Measurements from ENCODE around the gene AUTS2.
A peak's percentile ranks its signal among the peaks of the same experiment; 100 is the strongest.

The AUTS2 gene

DNA sequence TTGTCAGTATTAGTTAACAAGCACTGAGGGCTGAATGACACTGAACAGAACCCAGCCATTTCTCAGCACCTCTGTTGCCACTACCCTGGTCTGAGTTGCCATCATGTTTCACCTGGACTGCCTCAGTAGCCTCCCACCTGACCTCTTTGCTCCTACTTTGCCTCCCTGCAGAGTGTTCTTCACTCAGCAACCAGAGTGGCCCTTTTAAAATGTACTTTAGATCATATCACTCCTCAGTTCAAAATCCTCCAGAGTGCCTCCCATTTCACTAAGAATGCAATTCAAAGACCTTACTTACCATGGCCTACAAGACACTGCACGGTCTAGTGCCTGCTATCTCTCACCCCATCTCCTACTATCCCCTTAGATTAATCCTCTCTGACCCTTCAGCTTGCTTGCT, 214.5 kb downstream of the AUTS2 start:
- peak overlapping the region; percentile 2 for H3K27ac Mint-ChIP-seq
- peaks cover 63% of the 10 kb centered on the region for H3K4me1 Mint-ChIP-seq
- no peaks in the 10 kb centered on the region for H3K27me3 Mint-ChIP-seq (ENCODE audit: low read depth, poor library complexity)
- no peak overlapping the region for H3K4me3 Mint-ChIP-seq
- peaks cover 14% of the 10 kb centered on the region for H3K36me3 Mint-ChIP-seq (ENCODE audit: low read depth)
- no peaks in the 10 kb centered on the region for H3K9me3 Mint-ChIP-seq
- TF ChIP-seq, protein P1, sequence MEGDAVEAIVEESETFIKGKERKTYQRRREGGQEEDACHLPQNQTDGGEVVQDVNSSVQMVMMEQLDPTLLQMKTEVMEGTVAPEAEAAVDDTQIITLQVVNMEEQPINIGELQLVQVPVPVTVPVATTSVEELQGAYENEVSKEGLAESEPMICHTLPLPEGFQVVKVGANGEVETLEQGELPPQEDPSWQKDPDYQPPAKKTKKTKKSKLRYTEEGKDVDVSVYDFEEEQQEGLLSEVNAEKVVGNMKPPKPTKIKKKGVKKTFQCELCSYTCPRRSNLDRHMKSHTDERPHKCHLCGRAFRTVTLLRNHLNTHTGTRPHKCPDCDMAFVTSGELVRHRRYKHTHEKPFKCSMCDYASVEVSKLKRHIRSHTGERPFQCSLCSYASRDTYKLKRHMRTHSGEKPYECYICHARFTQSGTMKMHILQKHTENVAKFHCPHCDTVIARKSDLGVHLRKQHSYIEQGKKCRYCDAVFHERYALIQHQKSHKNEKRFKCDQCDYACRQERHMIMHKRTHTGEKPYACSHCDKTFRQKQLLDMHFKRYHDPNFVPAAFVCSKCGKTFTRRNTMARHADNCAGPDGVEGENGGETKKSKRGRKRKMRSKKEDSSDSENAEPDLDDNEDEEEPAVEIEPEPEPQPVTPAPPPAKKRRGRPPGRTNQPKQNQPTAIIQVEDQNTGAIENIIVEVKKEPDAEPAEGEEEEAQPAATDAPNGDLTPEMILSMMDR (IDR thresholded peaks at IDR 0.05), result no peak
- no peak for DNase-seq

DNA sequence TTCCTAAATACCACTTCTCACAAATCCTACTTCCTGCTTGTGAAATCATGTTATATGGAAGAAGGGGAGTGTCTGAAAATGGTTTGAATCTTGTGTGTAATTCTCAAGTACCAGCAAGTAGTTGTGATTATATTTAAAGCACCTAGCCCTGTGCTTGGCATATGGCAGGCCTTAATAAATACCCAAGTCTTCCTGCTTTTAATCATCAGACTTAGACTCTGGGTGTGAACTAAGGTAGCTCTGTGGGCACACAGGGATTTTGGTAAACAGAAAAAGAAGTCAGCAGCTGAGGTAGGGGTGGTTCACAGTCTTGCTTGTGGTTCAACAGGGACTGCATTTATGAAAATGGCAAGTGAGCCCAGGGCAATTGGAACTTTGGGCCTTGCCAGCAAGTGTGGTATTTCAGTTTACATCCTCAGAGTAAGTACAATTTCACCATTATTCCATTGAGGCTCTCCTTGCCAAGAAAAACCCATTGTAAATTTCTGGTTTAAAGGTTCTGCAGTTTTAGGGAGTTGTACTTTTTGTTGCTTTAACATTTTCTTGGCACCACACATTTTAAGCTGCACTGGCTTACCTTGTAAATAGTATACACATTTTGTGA, 215.5 kb downstream of the AUTS2 start:
- Mint-ChIP-seq H3K27ac (no peak overlapping the region), H3K9me3 (no peaks in the 10 kb centered on the region), H3K4me1 (peaks cover 73% of the 10 kb centered on the region), H3K36me3 (ENCODE audit: low read depth) (peaks cover 14% of the 10 kb centered on the region), H3K27me3 (ENCODE audit: low read depth, poor library complexity) (peaks cover 3% of the 10 kb centered on the region), H3K4me3 (no peak overlapping the region)
- DNase-seq, result no peak
- TF ChIP-seq, protein P1 (IDR thresholded peaks at IDR 0.05), result no peak

DNA sequence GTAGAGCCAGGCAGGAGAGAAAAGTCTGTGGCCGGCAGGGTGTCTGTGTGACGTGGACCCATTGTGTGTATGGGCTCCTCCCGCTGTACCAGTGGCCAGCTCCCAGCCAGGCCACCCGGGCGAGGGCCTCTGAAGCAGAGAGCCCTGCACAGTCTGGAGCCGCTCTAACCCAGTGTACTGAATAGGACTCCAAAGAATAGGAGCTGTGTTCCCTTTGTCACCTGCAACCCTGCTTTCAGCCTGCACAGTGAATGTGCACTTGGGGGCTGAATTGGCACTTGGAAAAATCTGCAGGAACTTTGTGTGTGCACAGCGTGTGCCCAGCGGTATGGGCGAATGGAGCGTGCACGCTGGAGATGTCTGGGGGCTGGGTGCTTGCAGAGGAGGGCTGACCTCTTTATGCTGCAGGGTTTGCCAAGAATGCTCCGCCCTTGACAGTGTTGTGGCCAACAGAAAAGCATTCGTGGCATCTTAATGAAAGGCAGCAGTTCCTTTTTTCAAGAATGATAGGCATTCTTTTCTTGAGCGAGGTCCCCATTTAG, 216.2 kb downstream of the AUTS2 start:
- Mint-ChIP-seq H3K27me3 (ENCODE audit: low read depth, poor library complexity) (peaks cover 3% of the 10 kb centered on the region), H3K27ac (peak overlapping the region; percentile 28), H3K4me3 (no peak overlapping the region), H3K4me1 (peaks cover 80% of the 10 kb centered on the region), H3K36me3 (ENCODE audit: low read depth) (peaks cover 9% of the 10 kb centered on the region), H3K9me3 (no peaks in the 10 kb centered on the region)
- DNase-seq, result no peak
- TF ChIP-seq, protein P1 (IDR thresholded peaks at IDR 0.05), result no peak

DNA sequence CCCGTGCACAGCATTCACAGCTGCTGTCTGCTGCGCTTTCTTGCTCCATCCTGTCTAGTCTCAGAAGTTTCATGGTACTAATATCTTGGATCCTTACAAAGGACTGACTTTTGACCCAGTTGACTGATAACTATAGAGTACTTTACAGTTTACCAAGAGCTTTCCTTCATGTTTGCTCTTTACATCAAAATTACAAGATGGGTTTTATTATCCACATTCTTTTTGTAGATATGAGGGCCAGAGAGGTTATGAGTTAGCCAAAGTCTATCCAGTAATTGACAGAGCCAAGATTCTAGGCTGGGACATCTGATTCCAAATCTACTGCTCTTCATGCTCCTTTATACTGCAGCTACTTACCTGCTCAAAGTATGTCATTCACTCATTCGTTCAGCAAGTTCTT, 218.2 kb downstream of the AUTS2 start:
- Mint-ChIP-seq H3K4me1 (peaks cover 90% of the 10 kb centered on the region), H3K27ac (no peak overlapping the region), H3K36me3 (ENCODE audit: low read depth) (peaks cover 9% of the 10 kb centered on the region), H3K4me3 (no peak overlapping the region), H3K9me3 (no peaks in the 10 kb centered on the region), H3K27me3 (ENCODE audit: low read depth, poor library complexity) (peaks cover 3% of the 10 kb centered on the region)
- TF ChIP-seq, protein P1 (IDR thresholded peaks at IDR 0.05), result no peak
- DNase-seq, result no peak

DNA sequence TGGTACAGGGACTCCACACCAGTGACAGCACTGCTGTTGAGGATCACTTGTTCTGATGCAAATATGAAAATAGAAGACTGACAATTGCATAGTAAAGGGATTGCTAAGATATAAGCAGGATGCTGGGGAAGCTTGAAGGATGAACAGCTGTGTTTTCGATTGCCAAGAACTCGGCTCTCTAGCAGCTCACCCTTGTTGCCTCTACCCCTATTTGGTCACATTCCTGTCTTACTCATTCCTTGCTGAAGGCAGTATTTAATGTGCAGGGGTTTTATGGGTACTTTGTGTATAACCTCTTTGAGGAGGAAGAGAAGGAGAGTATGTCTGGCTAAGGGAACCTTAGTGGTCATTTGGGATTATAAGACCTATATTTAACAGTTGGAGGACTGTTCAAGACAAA, 218.8 kb downstream of the AUTS2 start:
- Mint-ChIP-seq H3K27me3 (ENCODE audit: low read depth, poor library complexity) (peaks cover 3% of the 10 kb centered on the region), H3K36me3 (ENCODE audit: low read depth) (peaks cover 9% of the 10 kb centered on the region), H3K4me1 (peaks cover 88% of the 10 kb centered on the region), H3K27ac (no peak overlapping the region), H3K9me3 (no peaks in the 10 kb centered on the region), H3K4me3 (no peak overlapping the region)
- DNase-seq, result no peak
- TF ChIP-seq, protein P1 (IDR thresholded peaks at IDR 0.05), result no peak
